HG03558 (cell line): ENCODE data around the gene PRAMEF20.
"Not testable (repeated sequence)": the region's sequence is repeated elsewhere in the genome, so short reads cannot be mapped to it uniquely, and the experiment has no call there.

Experiments
- ATAC-seq: cut with Tn5 transposase; IDR thresholded peaks from one replicate; pipeline ENCODE4 v1.9.1; 2021; ENCODE audit warnings: moderate number of reproducible peaks; ENCODE audit not compliant: unreplicated experiment; ENCODE audit errors: extremely low read depth

The PRAMEF20 gene

DNA sequence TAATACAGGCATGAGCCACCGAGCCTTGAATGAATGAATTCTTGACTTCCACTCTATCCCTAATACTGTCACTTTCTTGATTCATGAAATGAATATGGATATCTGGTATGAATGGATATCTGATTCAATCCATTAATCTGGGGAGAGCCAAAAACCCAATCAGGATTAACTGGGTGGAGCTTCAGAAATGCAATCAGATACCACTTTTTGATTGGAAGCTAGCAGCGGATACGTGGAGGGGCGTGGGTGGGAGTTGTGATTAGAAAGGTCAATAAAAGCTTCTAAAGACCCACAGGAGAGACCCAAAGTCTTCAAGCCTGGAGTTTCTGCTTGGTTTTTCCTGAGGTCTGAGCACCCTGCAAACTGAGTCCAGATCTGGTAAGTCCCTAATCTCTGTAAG, at the start of gene PRAMEF20:
Gene PRAMEF20, plus strand, starts transcription at position 301 of the 400 bp plus-strand sequence. CDS start 5,905 bp downstream, outside the sequence.
- ATAC-seq, result not testable (repeated sequence)

DNA sequence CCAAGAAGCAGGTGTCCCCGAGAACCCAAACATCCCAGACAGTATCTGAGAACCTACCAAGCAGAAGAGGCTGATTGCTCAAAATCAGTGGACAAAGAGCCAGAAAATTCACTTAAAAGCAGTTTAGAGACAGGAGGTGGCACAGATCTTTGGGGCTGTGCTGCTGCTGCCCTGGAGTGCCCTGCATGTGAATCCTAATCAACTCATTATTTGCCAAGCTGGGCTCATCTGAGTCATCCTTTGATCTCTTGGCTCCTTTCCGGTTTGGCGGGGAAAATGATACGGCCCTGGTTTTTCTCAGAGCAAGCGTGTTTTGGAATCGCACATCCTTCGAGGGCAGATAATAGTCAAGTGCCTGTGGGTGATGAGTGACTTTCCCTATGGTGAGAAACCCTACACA, 47.9 kb upstream of the PRAMEF20 start:
- not testable (repeated sequence) for ATAC-seq

DNA sequence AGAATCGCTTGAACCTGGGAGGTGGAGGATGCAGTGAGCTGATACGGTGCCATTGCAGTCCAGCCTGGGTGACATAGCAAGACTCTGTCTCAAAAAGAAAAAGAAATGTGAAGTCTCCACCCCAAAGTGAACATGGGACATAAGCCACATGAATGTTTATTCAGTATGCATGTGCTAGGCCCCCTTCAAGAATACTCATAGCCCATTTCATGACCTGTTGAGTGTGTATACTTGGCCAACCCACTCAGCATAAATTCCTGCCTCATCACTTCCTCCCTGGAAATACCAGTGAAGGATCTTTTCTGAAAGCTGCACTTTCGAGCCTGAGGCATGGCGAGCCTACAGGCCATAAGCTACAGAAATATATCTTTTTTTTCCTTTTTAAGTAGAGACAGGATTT, 45.3 kb upstream of the PRAMEF20 start:
- ATAC-seq, result not testable (repeated sequence)

DNA sequence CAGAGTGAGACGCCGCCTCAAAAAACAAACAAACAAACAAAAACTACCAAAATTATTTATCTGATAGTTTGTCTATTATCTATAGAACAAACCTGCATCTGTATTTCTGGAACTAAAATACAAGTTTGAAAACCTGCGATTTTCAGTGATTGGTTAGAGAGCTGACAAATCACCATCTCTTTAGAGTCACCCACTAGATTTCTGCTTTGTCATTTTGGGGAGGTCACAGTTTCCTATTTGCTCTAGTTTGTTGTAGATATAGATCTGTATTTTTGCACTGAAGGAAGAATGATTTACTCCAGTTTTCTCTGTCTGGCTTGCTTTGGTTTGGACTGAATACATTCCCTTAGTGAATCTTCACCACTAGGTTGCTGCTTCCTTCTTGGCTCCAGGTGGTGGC, 43.7 kb upstream of the PRAMEF20 start:
- not testable (repeated sequence) for ATAC-seq

DNA sequence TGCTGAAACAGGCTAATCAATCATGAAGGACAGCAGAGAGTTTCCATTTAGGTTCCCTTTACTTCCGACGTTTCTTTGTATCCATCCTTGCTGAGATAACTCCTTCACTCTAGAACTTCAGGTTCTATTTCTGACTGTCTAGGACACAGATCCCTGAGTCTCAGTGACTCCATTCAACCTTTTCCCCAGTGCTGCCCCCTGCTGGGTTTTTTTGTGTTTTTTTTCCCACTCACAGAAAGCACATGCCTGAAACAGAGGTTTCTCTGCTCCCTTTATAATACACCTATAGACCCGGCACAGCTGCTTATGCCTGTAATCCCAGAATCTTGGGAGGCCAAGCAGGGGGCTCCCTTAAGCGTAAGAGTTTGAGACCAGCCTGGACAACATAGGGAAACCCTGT, 41.7 kb upstream of the PRAMEF20 start:
- ATAC-seq, result not testable (repeated sequence)

DNA sequence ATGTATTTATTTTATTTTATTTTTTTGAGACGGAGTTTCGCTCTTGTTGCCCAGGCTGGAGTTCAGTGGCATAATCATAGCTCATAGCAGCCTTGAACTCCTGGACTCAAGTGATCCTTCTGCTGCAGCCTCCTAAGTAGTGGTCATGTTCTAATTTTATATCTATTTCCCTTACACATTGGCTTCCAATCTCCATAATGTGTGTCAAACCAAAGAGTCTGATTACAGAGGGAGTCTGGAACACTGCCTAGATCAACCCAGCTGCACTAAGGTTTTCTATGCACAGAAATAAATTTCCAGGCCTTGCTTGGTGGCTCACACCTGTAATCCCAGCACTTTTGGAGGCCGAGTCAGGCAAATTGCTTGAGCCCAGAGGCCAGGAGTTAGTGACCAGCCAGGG, 31.3 kb upstream of the PRAMEF20 start:
- ATAC-seq, result not testable (repeated sequence)

DNA sequence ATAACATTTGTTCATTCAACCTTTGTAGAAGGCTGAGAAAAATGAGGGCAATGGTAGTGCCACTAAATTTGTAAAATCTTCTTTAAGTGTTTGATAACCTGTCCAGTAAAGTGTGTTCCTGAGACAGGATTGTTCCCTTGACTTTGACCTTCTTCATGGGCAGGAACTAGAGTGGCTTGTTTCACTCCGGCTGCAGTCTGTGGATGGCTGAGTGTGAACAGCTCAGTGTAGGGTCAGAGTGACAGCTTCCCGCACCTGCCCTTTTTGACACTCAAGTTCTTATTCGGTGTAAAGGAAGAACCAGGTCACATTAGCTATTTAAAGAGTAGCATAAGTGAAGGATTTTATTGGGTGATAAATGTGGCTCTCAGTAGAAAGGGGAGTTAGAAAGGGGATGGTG, 29.9 kb upstream of the PRAMEF20 start:
- ATAC-seq, result not testable (repeated sequence)

DNA sequence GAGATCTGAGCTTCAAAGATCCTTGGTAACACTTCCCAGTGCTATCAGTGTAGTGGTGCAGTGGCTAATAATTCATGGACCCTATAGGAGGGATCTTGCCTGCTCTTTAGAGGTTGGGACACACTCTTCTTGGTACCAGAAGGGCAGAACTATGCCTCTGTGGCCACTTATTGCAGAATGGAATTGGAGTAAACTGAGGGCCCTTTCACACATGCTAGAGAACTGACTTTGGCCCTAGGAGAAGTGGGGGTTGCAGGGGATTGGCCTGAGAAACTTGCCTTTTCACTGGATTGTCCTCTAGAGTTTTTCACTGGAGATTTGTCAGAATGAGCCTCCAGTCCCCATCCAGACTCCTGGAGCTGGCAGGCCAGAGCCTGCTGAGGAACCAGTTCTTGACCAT, 20.9 kb upstream of the PRAMEF20 start, which contains the start of gene PRAMEF17:
Gene PRAMEF17, plus strand, starts transcription at position 301 of the 400 bp plus-strand sequence. Its CDS starts 26 bp downstream, at position 327.
- ATAC-seq, result not testable (repeated sequence)

DNA sequence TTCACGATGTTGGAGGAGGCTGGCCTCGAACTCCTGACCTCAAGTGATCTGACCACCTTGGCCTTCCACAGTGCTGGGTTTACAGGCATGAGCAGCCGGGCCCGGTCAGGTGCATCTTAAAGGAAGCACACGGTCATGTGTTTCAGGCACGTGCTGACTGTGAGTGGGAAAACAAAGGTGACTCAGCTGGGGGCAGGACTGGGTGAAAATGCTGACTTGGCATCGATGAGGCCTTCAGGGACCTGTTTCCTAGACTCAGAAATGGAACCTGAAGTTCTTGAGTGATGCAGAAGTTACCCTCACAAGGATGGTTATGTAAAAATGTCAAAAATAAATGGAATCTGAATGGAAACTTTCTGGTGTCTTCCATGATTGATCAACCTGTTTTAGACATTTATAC, 17.2 kb upstream of the PRAMEF20 start:
- ATAC-seq, result not testable (repeated sequence)

DNA sequence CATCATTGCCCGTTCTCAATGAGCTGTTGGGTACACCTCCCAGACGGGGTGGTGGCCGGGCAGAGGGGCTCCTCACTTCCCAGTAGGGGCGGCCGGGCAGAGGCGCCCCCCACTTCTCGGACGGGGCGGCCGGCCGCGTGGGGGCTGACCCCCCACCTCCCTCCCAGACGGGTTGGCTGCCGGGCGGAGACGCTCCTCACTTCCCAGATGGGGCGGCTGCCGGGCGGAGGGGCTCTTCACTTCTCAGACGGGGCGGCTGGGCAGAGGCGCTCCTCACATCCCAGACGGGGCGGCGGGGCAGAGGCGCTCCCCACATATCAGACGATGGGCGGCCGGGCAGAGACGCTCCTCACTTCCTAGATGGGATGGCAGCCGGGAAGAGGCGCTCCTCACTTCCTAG, 15.5 kb upstream of the PRAMEF20 start:
- ATAC-seq, result not testable (repeated sequence)

DNA sequence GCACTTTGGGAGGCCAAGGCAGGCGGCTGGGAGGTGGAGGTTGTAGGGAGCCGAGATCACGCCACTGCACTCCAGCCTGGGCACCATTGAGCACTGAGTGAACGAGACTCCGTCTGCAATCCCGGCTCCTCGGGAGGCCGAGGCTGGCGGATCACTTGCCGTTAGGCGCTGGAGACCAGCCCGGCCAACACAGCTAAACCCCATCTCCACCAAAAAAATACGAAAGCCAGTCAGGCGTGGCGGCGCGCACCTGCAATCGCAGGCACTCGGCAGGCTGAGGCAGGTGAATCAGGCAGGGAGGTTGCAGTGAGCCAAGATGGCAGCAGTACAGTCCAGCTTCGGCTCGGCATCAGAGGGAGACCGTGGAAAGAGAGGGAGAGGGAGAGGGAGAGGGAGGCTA, 14.9 kb upstream of the PRAMEF20 start:
- ATAC-seq, result not testable (repeated sequence)

DNA sequence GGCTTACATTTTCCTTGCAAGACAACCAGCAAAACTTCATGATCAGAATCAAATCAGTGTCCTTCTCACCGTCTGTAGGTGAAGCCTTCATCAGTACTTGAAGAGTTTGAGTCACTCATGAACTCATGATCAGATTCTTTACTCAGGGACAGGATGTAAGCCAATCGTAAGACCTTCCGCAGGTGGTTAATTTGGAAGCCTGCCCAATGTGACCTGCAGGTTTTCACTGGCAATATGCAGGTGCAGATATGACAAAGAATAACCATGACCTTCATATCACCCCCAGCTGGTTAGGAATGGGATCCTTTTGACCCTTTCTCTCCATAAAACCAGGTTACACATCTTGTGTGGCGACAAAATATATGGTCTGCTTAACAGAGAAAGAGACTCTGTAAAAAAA, 2.4 kb upstream of the PRAMEF20 start:
- no peak for ATAC-seq

DNA sequence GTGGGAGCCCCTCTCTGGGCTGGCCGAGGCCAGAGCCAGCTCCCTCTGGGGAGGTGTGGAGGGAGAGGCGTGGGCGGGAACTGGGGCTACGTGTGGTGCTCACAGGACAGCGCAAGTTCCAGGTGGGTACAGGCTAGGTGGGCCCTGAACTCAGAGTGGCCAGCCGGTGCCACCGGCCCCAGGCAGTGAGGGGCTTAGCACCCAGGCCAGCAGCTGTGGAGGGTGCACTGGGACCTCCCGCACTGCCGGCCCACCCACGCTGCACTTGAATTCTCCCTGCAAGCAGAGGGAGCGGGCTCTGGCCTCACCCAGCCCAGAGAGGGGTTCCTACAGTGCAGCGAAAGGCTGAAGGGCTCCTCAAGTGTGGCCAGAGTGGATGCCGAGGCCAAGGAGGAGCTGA, 20.2 kb downstream of the PRAMEF20 start:
- ATAC-seq, result no peak

DNA sequence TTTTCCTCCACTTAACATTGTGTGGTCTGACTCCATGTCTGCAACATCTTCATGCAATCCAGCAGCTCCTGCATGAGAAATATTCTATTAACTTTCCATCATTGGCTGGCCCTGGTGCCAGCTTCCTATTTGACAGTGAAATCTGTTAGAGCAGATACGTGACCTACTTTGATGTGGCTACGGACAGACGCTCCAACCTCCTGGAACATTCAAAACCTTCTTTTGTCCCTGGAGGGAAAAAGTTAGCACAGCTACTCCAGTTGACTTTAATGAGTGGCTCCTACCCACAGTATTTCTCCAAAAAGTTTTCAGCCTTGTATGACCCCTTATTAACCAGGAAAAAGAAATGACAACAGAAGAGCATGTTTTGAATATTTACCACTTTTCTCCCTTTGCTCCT, 22.0 kb downstream of the PRAMEF20 start:
- ATAC-seq, result no peak

DNA sequence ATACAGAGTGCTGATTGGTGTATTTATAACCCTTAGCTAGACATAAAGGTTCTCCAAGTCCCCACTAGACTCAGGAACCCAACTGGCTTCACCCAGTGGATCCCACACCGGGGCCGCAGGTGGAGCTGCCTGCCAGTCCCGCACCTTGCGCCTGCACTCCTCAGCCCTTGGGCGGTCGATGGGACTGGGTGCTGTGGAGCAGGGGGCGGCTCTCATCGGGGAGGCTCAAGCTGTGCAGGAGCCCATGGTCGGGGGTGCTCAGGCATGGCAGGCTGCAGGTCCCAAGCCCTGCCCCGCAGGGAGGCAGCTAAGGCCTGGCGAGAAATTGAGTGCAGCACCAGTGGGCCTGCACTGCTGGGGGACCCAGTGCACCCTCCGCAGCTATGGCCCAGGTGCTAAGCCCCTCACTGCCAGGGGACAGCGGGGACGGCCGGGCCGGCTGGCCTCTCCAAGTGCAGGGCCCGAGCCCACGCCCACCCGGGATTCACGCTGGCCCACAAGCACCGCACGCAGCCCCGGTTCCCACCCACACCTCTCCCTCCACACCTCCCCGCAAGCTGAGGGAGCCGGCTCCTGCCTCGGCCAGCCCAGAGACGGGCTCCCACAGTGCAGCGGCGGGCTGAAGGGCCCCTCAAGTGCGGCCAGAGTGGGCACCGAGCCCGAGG, 23.6 kb downstream of the PRAMEF20 start:
- not testable (repeated sequence) for ATAC-seq

DNA sequence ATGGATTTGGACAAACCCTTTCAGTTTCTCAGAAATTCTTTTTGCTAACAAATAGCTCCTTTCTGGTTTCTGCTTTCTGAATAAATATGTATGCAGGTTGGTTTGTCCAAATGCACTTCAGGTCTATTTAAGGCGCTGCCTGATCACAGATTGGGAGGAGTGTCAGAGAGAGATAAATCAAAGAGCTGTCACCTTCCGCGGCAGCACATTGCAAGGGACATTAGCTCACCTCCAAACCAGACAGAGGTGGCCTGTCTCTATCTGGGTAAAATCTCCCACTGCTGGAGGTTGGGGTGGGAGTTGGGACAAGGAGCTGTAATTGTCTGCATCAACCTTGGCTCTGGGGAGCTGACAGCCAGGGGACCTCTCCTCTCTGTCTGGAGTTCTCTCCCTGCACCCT, 25.2 kb downstream of the PRAMEF20 start:
- ATAC-seq, result no peak

DNA sequence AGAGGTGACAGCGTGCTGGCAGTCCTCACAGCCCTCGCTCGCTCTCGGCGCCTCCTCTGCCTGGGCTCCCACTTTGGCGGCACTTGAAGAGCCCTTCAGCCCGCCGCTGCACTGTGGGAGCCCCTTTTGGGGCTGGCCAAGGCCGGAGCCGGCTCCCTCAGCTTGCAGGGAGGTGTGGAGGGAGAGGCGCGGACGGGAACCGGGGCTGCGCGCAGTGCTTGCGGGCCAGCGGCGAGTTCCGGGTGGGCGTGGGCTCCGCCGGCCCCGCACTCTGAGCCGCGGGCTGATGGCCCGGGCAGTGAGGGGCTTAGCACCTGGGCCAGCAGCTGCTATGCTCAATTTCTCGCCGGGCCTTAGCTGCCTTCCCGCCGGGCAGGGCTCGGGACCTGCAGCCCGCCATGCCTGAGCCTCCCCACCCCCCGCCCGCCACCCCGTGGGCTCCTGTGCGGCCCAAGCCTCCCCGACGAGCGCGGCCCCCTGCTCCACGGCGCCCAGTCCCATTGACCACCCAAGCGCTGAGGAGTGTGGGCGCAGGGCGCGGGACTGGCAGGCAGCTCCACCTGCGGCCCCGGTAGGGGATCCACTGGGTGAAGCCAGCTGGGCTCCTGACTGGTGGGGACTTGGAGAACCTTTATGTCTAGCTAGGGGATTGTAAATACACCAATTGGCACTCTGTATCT, 29.0 kb downstream of the PRAMEF20 start:
- ATAC-seq, result not testable (repeated sequence)

DNA sequence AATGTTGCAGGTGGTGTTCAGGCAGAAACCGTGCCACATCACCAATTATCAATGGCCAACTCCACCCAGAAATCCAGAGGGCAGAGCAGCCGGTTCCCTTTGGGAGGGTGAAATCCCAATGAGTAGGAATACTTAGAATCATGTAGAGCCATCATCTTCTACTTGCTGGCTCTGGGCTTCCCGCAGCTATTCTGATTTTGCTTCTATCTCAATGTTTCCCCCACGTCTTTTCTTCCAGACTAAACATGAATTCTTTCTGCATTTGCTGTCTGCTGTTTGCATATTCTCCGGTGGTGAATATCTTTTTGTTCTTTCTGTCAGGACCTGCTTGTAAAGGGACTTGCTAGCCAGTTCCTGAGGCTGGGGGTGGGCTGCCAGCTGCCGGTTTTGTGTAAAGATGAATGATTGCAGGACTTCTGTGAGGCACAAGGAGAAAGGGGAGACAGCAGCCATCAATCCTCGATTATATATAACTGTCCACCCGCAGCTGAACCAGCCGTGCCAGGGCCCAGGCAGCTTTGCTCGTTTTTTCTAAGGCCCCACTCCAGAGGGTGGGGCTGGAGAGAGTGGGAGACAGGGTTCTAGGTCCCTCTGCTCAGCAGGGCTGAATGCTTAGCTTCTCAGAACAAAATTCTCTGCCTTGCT, 33.2 kb downstream of the PRAMEF20 start:
- ATAC-seq, result no peak

DNA sequence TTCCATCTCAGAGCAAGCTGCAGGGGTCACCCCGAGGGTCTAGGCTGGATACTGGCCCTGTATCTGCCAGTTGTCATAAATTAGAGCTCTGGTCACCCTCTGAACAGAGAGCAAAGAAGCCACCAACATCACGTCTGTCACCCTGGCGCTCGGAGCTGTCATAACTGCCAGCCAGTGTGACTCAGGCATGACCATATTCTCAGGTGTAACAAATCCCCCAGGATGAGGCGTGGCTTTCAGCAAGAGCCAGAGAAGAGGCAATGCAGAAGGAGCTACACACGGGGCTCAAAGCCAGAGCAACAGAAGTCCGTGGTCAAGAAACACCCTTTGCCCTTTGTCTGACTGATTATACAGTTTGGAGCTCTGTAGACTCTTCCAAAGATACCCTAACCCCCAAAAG, 40.0 kb downstream of the PRAMEF20 start:
- ATAC-seq, result no peak

DNA sequence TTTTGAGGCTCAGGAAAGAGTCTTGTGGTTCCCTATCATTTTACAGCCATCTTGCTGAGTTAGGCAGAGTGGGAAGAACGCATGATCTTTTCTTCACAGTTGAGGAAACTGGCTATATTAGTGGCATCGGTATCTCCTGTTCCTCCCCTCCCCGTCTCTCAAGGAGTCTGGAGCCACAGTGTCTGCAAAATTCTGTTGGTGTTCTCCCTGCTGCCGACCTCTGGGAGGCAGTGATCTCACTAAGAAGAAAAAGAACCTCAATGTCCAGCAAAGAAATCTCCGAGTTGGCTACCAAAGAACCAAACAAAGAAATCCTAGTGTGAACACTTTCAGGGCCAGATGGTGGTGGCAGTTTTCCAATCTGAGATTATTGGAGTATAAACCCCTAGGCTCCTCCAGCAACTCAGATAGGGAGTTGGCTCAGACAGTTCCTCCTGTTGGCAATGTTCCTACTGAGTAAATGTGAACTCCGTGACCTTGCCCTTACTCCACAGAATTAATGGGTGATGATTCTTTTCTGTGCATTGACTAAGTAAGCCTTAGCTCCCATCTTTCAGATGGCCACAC, 41.2 kb downstream of the PRAMEF20 start:
- no peak for ATAC-seq
